PFSK-1 (cell line): ENCODE results near the gene UCMA.

Experiments used
- FOXP2 ChIP-seq: optimal IDR thresholded peaks from 2 replicates; pipeline ENCODE3; 2011; ENCODE audit warnings: borderline replicate concordance, control low read depth, inconsistent platforms; ENCODE audit not compliant: insufficient read depth; ENCODE audit errors: extremely low read length, extremely low read depth
- POLR2AphosphoS5 ChIP-seq: IDR thresholded peaks from 2 replicates; pipeline ENCODE4 v1.6.1; 2012; ENCODE audit warnings: low read depth, mild to moderate bottlenecking, control low read depth, low read length, moderate library complexity
- TF ChIP-seq, protein P1 (sequence below), 2 experiments: IDR thresholded peaks; 2 replicates each; pipeline versions ENCODE4 v1.6.1 to v1.8.0; 2011 to 2012; ENCODE audit warnings: low read depth in 2 of 2, low read length in 2 of 2, control low read depth in 1 of 2, inconsistent platforms in 1 of 2, mild to moderate bottlenecking in 1 of 2, moderate library complexity in 1 of 2; ENCODE audit not compliant: insufficient read depth in 1 of 2

DNA sequence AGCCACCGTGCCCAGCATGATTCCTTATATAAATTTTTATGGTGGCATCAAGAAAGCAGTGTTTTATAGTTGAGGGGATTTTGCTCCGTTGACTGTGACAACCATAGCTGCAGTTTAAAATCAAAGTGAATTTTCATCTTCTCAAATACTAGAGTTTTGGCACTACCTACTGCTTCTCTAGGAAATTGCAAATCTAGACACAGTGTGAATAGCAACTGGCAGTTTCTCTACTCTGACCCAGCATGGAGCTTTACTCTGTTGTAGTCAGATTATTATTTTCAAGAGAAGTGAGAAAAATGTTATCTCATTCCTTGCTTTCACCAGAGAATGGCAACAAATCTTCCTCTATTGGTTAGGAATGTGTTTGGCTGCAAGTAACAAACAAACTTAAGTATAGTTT is 49.9 kb downstream of the UCMA start:
- TF ChIP-seq, protein P1, sequence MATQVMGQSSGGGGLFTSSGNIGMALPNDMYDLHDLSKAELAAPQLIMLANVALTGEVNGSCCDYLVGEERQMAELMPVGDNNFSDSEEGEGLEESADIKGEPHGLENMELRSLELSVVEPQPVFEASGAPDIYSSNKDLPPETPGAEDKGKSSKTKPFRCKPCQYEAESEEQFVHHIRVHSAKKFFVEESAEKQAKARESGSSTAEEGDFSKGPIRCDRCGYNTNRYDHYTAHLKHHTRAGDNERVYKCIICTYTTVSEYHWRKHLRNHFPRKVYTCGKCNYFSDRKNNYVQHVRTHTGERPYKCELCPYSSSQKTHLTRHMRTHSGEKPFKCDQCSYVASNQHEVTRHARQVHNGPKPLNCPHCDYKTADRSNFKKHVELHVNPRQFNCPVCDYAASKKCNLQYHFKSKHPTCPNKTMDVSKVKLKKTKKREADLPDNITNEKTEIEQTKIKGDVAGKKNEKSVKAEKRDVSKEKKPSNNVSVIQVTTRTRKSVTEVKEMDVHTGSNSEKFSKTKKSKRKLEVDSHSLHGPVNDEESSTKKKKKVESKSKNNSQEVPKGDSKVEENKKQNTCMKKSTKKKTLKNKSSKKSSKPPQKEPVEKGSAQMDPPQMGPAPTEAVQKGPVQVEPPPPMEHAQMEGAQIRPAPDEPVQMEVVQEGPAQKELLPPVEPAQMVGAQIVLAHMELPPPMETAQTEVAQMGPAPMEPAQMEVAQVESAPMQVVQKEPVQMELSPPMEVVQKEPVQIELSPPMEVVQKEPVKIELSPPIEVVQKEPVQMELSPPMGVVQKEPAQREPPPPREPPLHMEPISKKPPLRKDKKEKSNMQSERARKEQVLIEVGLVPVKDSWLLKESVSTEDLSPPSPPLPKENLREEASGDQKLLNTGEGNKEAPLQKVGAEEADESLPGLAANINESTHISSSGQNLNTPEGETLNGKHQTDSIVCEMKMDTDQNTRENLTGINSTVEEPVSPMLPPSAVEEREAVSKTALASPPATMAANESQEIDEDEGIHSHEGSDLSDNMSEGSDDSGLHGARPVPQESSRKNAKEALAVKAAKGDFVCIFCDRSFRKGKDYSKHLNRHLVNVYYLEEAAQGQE (IDR thresholded peaks at IDR 0.05; ENCODE audit: insufficient read depth in 1 of 2, low read depth in 2 of 2, low read length in 2 of 2), result no peak
- TF ChIP-seq POLR2AphosphoS5 (no peak), FOXP2 (no peak)
